GM23338 (cell line): Measurements from ENCODE around the gene PCYT1A.

ENCODE experiments used
- CREB1 ChIP-seq: fragments of 250-450 bp; sonication (Bioruptor Pico); IDR thresholded peaks from 2 replicates; pipeline ENCODE4 v1.5.0; 2020; ENCODE audit warnings: low read depth, mild to moderate bottlenecking, moderate library complexity
- CTCF ChIP-seq, 2 experiments: fragments of 200-600 bp in 1 of 2; sonication (generic) in 1 of 2; conservative IDR thresholded peaks; 2 replicates each; pipeline versions ENCODE4 v1.5.1 to v1.6.1; 2016 to 2017; ENCODE audit warnings: antibody characterized with exemption in 2 of 2, low read depth in 2 of 2, mild to moderate bottlenecking in 2 of 2, moderate library complexity in 1 of 2
- EZH2 ChIP-seq: fragments of 200-600 bp; sonication (generic); IDR thresholded peaks from one replicate; pipeline ENCODE4 v1.8.0; 2017; ENCODE audit warnings: antibody characterized with exemption, mild to moderate bottlenecking, low read depth; ENCODE audit not compliant: unreplicated experiment
- JUNB ChIP-seq: IDR thresholded peaks from one replicate; pipeline ENCODE4 v1.6.1; 2016; ENCODE audit warnings: antibody characterized with exemption; ENCODE audit not compliant: unreplicated experiment
- POLR2AphosphoS5 ChIP-seq: IDR thresholded peaks from 2 replicates; pipeline ENCODE4 v1.6.1; 2016; ENCODE audit warnings: antibody characterized with exemption, low read depth
- REST ChIP-seq: IDR thresholded peaks from one replicate; pipeline ENCODE4 v1.6.1; 2018; ENCODE audit warnings: antibody characterized with exemption; ENCODE audit not compliant: unreplicated experiment

DNA sequence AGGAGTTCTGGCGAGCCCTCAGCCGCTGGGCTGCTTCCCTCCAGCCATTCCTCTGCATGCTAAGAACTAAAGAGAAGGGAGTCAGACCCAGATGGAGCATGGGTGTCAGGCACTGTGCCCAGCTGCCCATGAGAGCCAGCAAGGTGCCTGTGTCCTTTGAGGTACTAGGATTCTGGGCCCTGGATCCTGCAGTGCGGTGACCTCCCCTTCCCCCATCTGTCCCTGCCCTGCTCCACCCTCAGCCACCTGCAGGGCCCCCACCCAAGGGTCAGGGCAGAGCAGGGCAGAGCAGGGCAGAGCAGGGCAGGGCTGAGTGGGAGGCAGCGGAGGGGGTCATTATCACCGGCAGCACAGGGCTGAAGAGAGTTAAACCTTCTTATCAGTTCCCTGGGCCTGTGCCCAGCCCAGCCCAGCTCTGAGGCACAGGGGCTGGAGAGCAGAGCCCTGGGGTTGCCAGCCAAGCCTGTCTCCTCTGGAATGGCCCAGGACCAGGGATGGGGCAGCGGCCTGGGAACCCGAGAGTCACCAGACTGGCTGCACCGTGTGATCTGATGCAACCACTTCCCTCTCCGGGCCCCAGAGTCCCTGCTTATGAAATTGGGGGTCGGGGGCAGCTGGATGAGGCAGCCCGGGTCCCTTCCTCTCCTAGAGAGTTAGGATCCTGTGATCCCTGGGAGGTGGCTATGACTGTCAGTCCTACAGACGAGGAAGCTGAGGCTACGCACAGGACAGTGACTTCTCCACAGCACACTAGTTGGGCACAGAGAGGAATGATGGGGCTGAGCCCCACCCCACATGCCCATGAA lies 93.6 kb downstream of the PCYT1A start:
- no peak for TF ChIP-seq CTCF (conservative IDR thresholded peaks at IDR 0.05; ENCODE audit: low read depth in 2 of 2)
- TF ChIP-seq REST: no peak
- no peak for TF ChIP-seq POLR2AphosphoS5
- no peak for TF ChIP-seq JUNB
- TF ChIP-seq EZH2: no peak
- TF ChIP-seq CREB1: no peak
